HG03575 (cell line): ENCODE data around the gene IL3.

Source experiments
- ATAC-seq: cut with Tn5 transposase; IDR thresholded peaks from one replicate; pipeline ENCODE4 v1.9.1; 2021; ENCODE audit not compliant: unreplicated experiment, insufficient number of reproducible peaks, low FRiP score; ENCODE audit errors: extremely low read depth

IL3 gene

GRCh38 chr5:132067941-132068808 lies 7.7 kb downstream of the IL3 start:
- no peak for ATAC-seq

GRCh38 chr5:132069561-132069960 lies 9.1 kb downstream of the IL3 start:
- ATAC-seq: no peak

GRCh38 chr5:132069994-132070393 lies 9.5 kb downstream of the IL3 start:
- no peak for ATAC-seq

- ATAC-seq: no peak
Observed at GRCh38 chr5:132070460-132071337, 10.2 kb downstream of the IL3 start.

- no peak for ATAC-seq
Observed at GRCh38 chr5:132071338-132071707, 10.9 kb downstream of the IL3 start.

GRCh38 chr5:132072070-132072469 lies 11.6 kb downstream of the IL3 start:
- ATAC-seq: no peak

GRCh38 chr5:132072528-132072927 lies 12.1 kb downstream of the IL3 start:
- no peak for ATAC-seq

- ATAC-seq: no peak
Observed at GRCh38 chr5:132073231-132074013, 13.0 kb downstream of the IL3 start, which contains the start of gene CSF2. TSS of gene CSF2 (plus strand) at chr5:132073789. CDS start at chr5:132073824, 35 bp downstream.

- ATAC-seq: no peak
Observed at GRCh38 chr5:132074091-132074771, 13.8 kb downstream of the IL3 start.

GRCh38 chr5:132074772-132075718 lies 14.6 kb downstream of the IL3 start:
- ATAC-seq: no peak

- no peak for ATAC-seq
Observed at GRCh38 chr5:132075719-132076077, 15.2 kb downstream of the IL3 start.

GRCh38 chr5:132076202-132076830 lies 15.9 kb downstream of the IL3 start:
- ATAC-seq: no peak

- ATAC-seq: no peak
Observed at GRCh38 chr5:132076983-132077382, 16.5 kb downstream of the IL3 start.

GRCh38 chr5:132079081-132079480 lies 18.6 kb downstream of the IL3 start:
- no peak for ATAC-seq

GRCh38 chr5:132079619-132080018 lies 19.2 kb downstream of the IL3 start:
- ATAC-seq: no peak

- ATAC-seq: no peak
Observed at GRCh38 chr5:132080595-132080994, 20.1 kb downstream of the IL3 start.

- no peak for ATAC-seq
Observed at GRCh38 chr5:132081458-132081857, 21.0 kb downstream of the IL3 start.
